NCI-H2227 treated with DMSO at 0.1 percent for 48 hours (cell line): ENCODE measurements around the gene PKP1.

Experiments used
- DNase-seq: peaks from one replicate; lab custom pipeline; 2025; lab: John Stamatoyannopoulos, UW

The PKP1 gene

GRCh38 chr1:201374364-201374763 is 91.1 kb downstream of the PKP1 start:
- DNase-seq: peak; percentile 64

- DNase-seq: peak; percentile 26
Observed at GRCh38 chr1:201375169-201375568, 91.9 kb downstream of the PKP1 start.

GRCh38 chr1:201376107-201376463 is 92.8 kb downstream of the PKP1 start:
- no peak for DNase-seq

- DNase-seq: no peak
Observed at GRCh38 chr1:201376464-201377374, 93.4 kb downstream of the PKP1 start.

- no peak for DNase-seq
Observed at GRCh38 chr1:201377611-201378092, 94.3 kb downstream of the PKP1 start, which contains the start of gene TNNT2. TNNT2 (minus strand) TSS chr1:201377680; CDS start chr1:201373254, 4,426 bp downstream.

- no peak for DNase-seq
Observed at GRCh38 chr1:201378804-201379203, 95.5 kb downstream of the PKP1 start.

GRCh38 chr1:201379733-201380242 is 96.5 kb downstream of the PKP1 start:
- no peak for DNase-seq

- DNase-seq: no peak
Observed at GRCh38 chr1:201381130-201381529, 97.8 kb downstream of the PKP1 start.
